DOHH2 (cell line): Measurements from ENCODE around the gene PSMD14.

Experiments
- H3F3A ChIP-seq: fragments of 200-600 bp; sonication (generic), shearing (Covaris generic); 2 replicates; pipeline ENCODE4 v1.6.0; 2016; ENCODE audit warnings: antibody characterized with exemption, mild to moderate bottlenecking; ENCODE audit not compliant: control insufficient read depth, insufficient read depth
- H3K27ac ChIP-seq: fragments of 200-600 bp; sonication (generic); 2 replicates; pipeline ENCODE4 v1.5.1; 2014; ENCODE audit warnings: low read depth, mild to moderate bottlenecking, low read length, moderate library complexity
- H3K27me3 ChIP-seq: fragments of 200-600 bp; sonication (generic); 2 replicates; pipeline ENCODE4 v1.6.1; 2014; ENCODE audit warnings: mild to moderate bottlenecking, low read length, mixed read lengths; ENCODE audit not compliant: control insufficient read depth
- H3K36me3 ChIP-seq: fragments of 200-600 bp; sonication (generic); 2 replicates; pipeline ENCODE4 v1.6.1; 2014; ENCODE audit warnings: mild to moderate bottlenecking, low read length, moderate library complexity, mixed read lengths; ENCODE audit not compliant: control insufficient read depth
- H3K4me1 ChIP-seq: fragments of 200-600 bp; sonication (generic); 2 replicates; pipeline ENCODE4 v1.6.1; 2014; ENCODE audit warnings: mild to moderate bottlenecking, low read length, mixed read lengths; ENCODE audit not compliant: control insufficient read depth
- H3K4me2 ChIP-seq: fragments of 200-600 bp; sonication (generic); 2 replicates; pipeline ENCODE4 v1.6.0; 2014; ENCODE audit warnings: mild to moderate bottlenecking, low read length, moderate library complexity
- H3K4me3 ChIP-seq: fragments of 200-600 bp; sonication (generic); 2 replicates; pipeline ENCODE4 v1.5.1; 2014; ENCODE audit warnings: mild to moderate bottlenecking, low read length, mixed read lengths
- H3K79me2 ChIP-seq: fragments of 200-600 bp; sonication (generic); 2 replicates; pipeline ENCODE4 v1.6.1; 2014; ENCODE audit warnings: mild to moderate bottlenecking, low read length, mixed read lengths; ENCODE audit not compliant: control insufficient read depth
- H3K9me2 ChIP-seq: fragments of 200-600 bp; sonication (generic); replicated peaks from 2 replicates; pipeline ENCODE4 v1.6.1; 2014; ENCODE audit warnings: mild to moderate bottlenecking, low read length, mixed read lengths; ENCODE audit not compliant: control insufficient read depth
- H3K9me3 ChIP-seq: fragments of 200-600 bp; sonication (generic); 2 replicates; pipeline ENCODE4 v1.6.1; 2014; ENCODE audit warnings: antibody characterized with exemption, low read length, mixed read lengths; ENCODE audit not compliant: control insufficient read depth, insufficient read depth
- H4K20me1 ChIP-seq: fragments of 200-600 bp; sonication (generic); 2 replicates; pipeline ENCODE4 v1.6.0; 2014; ENCODE audit warnings: low read depth, mild to moderate bottlenecking, antibody characterized with exemption, low read length, moderate library complexity; ENCODE audit not compliant: control insufficient read depth, insufficient read depth
- EZH2phosphoT487 ChIP-seq: fragments of 200-600 bp; sonication (generic); IDR thresholded peaks from 2 replicates; pipeline ENCODE4 v1.6.1; 2017; ENCODE audit warnings: borderline replicate concordance, mild to moderate bottlenecking, antibody characterized with exemption, low read length, moderate library complexity, mixed read lengths
- TF ChIP-seq, protein P1 (sequence below): fragments of 200-600 bp; sonication (generic); IDR thresholded peaks from one replicate; pipeline ENCODE4 v1.5.1; 2014; ENCODE audit warnings: antibody characterized with exemption, mild to moderate bottlenecking, low read depth, low read length; ENCODE audit not compliant: poor library complexity, severe bottlenecking

PSMD14 gene

GRCh38 chr2:161362568-161363166 is 54.4 kb downstream of the PSMD14 start:
- Histone ChIP-seq H3K27ac (no peak overlapping the region), H4K20me1 (no peaks in the 10 kb centered on the region), H3K4me3 (no peak overlapping the region), H3F3A (no peaks in the 10 kb centered on the region), H3K9me3 (peaks cover 4% of the 10 kb centered on the region; the same call in 1 of the 2 replicates), H3K4me1 (no peaks in the 10 kb centered on the region), H3K4me2 (no peak overlapping the region), H3K79me2 (peaks cover 62% of the 10 kb centered on the region), H3K27me3 (no peaks in the 10 kb centered on the region), H3K36me3 (peaks cover 32% of the 10 kb centered on the region), H3K9me2 (no peaks in the 10 kb centered on the region)
- TF ChIP-seq, protein P1, sequence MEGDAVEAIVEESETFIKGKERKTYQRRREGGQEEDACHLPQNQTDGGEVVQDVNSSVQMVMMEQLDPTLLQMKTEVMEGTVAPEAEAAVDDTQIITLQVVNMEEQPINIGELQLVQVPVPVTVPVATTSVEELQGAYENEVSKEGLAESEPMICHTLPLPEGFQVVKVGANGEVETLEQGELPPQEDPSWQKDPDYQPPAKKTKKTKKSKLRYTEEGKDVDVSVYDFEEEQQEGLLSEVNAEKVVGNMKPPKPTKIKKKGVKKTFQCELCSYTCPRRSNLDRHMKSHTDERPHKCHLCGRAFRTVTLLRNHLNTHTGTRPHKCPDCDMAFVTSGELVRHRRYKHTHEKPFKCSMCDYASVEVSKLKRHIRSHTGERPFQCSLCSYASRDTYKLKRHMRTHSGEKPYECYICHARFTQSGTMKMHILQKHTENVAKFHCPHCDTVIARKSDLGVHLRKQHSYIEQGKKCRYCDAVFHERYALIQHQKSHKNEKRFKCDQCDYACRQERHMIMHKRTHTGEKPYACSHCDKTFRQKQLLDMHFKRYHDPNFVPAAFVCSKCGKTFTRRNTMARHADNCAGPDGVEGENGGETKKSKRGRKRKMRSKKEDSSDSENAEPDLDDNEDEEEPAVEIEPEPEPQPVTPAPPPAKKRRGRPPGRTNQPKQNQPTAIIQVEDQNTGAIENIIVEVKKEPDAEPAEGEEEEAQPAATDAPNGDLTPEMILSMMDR: no peak
- TF ChIP-seq EZH2phosphoT487: no peak

- H3K36me3 ChIP-seq: peaks cover 48% of the 10 kb centered on the region
- TF ChIP-seq EZH2phosphoT487: no peak
- TF ChIP-seq, protein P1: no peak
Observed at GRCh38 chr2:161367675-161368074, 59.5 kb downstream of the PSMD14 start.

DNA sequence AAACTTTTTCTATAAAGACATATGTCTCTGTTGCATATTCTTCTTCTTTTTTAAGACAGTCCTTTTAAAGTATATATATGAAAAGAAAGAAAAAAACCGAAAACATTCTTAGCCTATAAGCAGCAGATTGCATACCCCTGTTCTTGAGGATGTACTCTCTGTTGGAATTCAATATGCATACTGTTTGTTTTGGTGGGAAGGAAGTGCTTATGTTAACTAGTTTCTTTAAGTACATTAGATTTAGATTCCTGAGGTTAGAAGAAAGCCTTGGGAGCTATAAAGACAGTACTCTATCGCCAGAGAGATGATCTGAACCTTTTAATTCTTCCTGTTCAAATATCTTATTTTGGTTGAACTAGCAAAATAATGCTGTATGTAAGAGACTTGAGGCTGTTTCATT is 61.1 kb downstream of the PSMD14 start:
- TF ChIP-seq, protein P1: no peak
- no peak for TF ChIP-seq EZH2phosphoT487
- Histone ChIP-seq H3F3A (no peaks in the 10 kb centered on the region), H3K4me3 (no peak overlapping the region), H3K4me2 (no peak overlapping the region), H4K20me1 (no peaks in the 10 kb centered on the region), H3K4me1 (no peaks in the 10 kb centered on the region), H3K27me3 (no peaks in the 10 kb centered on the region), H3K27ac (no peak overlapping the region), H3K9me2 (no peaks in the 10 kb centered on the region), H3K36me3 (peaks cover 45% of the 10 kb centered on the region), H3K79me2 (peaks cover 13% of the 10 kb centered on the region), H3K9me3 (no peaks in the 10 kb centered on the region)

More at GRCh38 chr2:161367675-161368074, 59.5 kb downstream of the PSMD14 start:
- no peaks in the 10 kb centered on the region for H3K9me3 ChIP-seq
- H3K79me2 ChIP-seq: peaks cover 27% of the 10 kb centered on the region
- no peaks in the 10 kb centered on the region for H3F3A ChIP-seq
- no peaks in the 10 kb centered on the region for H3K9me2 ChIP-seq
- no peaks in the 10 kb centered on the region for H3K4me1 ChIP-seq
- no peaks in the 10 kb centered on the region for H3K27me3 ChIP-seq
- no peak overlapping the region for H3K4me2 ChIP-seq
- no peaks in the 10 kb centered on the region for H4K20me1 ChIP-seq
- no peak overlapping the region for H3K27ac ChIP-seq
- H3K4me3 ChIP-seq: no peak overlapping the region
